ENCODE data around the gene SLC6A8.

SLC6A8 gene

GRCh38 chrX:153659268-153659667 is 28.5 kb upstream of the SLC6A8 start:
- no peak overlapping the region for H3K27ac ChIP-seq (ENCODE audit: low read length)
- H3K9ac ChIP-seq (ENCODE audit: low read length), result no peak overlapping the region
- no peak overlapping the region for H3K4me3 ChIP-seq (ENCODE audit: low read length)
- no peaks in the 10 kb centered on the region; the same call in 1 of the 2 replicates for H3K4me1 ChIP-seq (ENCODE audit: low read length)
- H4K20me1 ChIP-seq (ENCODE audit: insufficient read depth, low read length), result no peaks in the 10 kb centered on the region
- H3K36me3 ChIP-seq (replicated peaks; ENCODE audit: low read depth, low read length), result no peaks in the 10 kb centered on the region
- H3K27me3 ChIP-seq (ENCODE audit: low read depth, low read length), result peaks cover 8% of the 10 kb centered on the region; the same call in 1 of the 2 replicates
- no peaks in the 10 kb centered on the region for H3K9me3 ChIP-seq (ENCODE audit: insufficient read depth, low read length)
- no peak for TF ChIP-seq CTCF (IDR thresholded peaks at IDR 0.05; ENCODE audit: low read depth, low read length)
- TF ChIP-seq EZH2phosphoT487 (IDR thresholded peaks at IDR 0.05; ENCODE audit: low read depth), result no peak
- H2AFZ ChIP-seq (ENCODE audit: low read depth, low read length), result no peak overlapping the region
- no peak overlapping the region for H3K4me2 ChIP-seq (ENCODE audit: low read length)
- no peaks in the 10 kb centered on the region for H3K79me2 ChIP-seq (ENCODE audit: low read length)

- Histone ChIP-seq H3K4me2 (ENCODE audit: low read length) (peak overlapping the region; percentile 79), H3K9ac (ENCODE audit: low read length) (peak overlapping the region; percentile 32; the same call in 1 of the 2 replicates), H3K27ac (ENCODE audit: low read length) (no peak overlapping the region), H3K27me3 (ENCODE audit: low read depth, low read length) (peaks cover 8% of the 10 kb centered on the region; the same call in 1 of the 2 replicates), H3K9me3 (ENCODE audit: insufficient read depth, low read length) (no peaks in the 10 kb centered on the region), H2AFZ (ENCODE audit: low read depth, low read length) (peak overlapping the region; percentile 83), H3K4me3 (ENCODE audit: low read length) (peak overlapping the region; percentile 75), H4K20me1 (ENCODE audit: insufficient read depth, low read length) (no peaks in the 10 kb centered on the region), H3K4me1 (ENCODE audit: low read length) (peaks cover 3% of the 10 kb centered on the region), H3K36me3 (replicated peaks; ENCODE audit: low read depth, low read length) (no peaks in the 10 kb centered on the region), H3K79me2 (ENCODE audit: low read length) (no peaks in the 10 kb centered on the region)
- TF ChIP-seq CTCF (IDR thresholded peaks at IDR 0.05; ENCODE audit: low read depth, low read length), result peak; percentile 55
- no peak for TF ChIP-seq EZH2phosphoT487 (IDR thresholded peaks at IDR 0.05; ENCODE audit: low read depth)
Observed at GRCh38 chrX:153662266-153662665, 25.5 kb upstream of the SLC6A8 start.

- Histone ChIP-seq H3K27me3 (ENCODE audit: low read depth, low read length) (peaks cover 8% of the 10 kb centered on the region; the same call in 1 of the 2 replicates), H3K27ac (ENCODE audit: low read length) (no peak overlapping the region), H3K4me1 (ENCODE audit: low read length) (peaks cover 8% of the 10 kb centered on the region), H3K9ac (ENCODE audit: low read length) (no peak overlapping the region), H3K4me3 (ENCODE audit: low read length) (no peak overlapping the region), H3K4me2 (ENCODE audit: low read length) (no peak overlapping the region), H3K9me3 (ENCODE audit: insufficient read depth, low read length) (no peaks in the 10 kb centered on the region), H4K20me1 (ENCODE audit: insufficient read depth, low read length) (no peaks in the 10 kb centered on the region), H3K79me2 (ENCODE audit: low read length) (no peaks in the 10 kb centered on the region), H2AFZ (ENCODE audit: low read depth, low read length) (no peak overlapping the region), H3K36me3 (replicated peaks; ENCODE audit: low read depth, low read length) (no peaks in the 10 kb centered on the region)
- no peak for TF ChIP-seq EZH2phosphoT487 (IDR thresholded peaks at IDR 0.05; ENCODE audit: low read depth)
- no peak for TF ChIP-seq CTCF (IDR thresholded peaks at IDR 0.05; ENCODE audit: low read depth, low read length)
Observed at GRCh38 chrX:153665726-153666306, 21.9 kb upstream of the SLC6A8 start.

GRCh38 chrX:153667281-153667955 is 20.3 kb upstream of the SLC6A8 start:
- H3K27me3 ChIP-seq (ENCODE audit: low read depth, low read length), result no peaks in the 10 kb centered on the region
- no peaks in the 10 kb centered on the region for H3K36me3 ChIP-seq (replicated peaks; ENCODE audit: low read depth, low read length)
- no peaks in the 10 kb centered on the region for H3K9me3 ChIP-seq (ENCODE audit: insufficient read depth, low read length)
- H3K4me1 ChIP-seq (ENCODE audit: low read length), result peaks cover 8% of the 10 kb centered on the region
- peak overlapping the region; percentile 98 for H3K4me2 ChIP-seq (ENCODE audit: low read length)
- peak overlapping the region; percentile 77 for H3K9ac ChIP-seq (ENCODE audit: low read length)
- H4K20me1 ChIP-seq (ENCODE audit: insufficient read depth, low read length), result no peaks in the 10 kb centered on the region
- H3K79me2 ChIP-seq (ENCODE audit: low read length), result no peaks in the 10 kb centered on the region
- TF ChIP-seq CTCF (IDR thresholded peaks at IDR 0.05; ENCODE audit: low read depth, low read length) (no peak), EZH2phosphoT487 (IDR thresholded peaks at IDR 0.05; ENCODE audit: low read depth) (no peak)
- no peak overlapping the region for H3K27ac ChIP-seq (ENCODE audit: low read length)
- peak overlapping the region; percentile 98 for H3K4me3 ChIP-seq (ENCODE audit: low read length)
- peak overlapping the region; percentile 92 for H2AFZ ChIP-seq (ENCODE audit: low read depth, low read length)

Data from OCI-LY3 (cell line).